GM12865 (cell line): ENCODE measurements around the gene GRID1.

ENCODE experiments used
- DNase-seq: peaks from one replicate; pipeline ENCODE4 v3.0.0; 2010; ENCODE audit warnings: low read depth
- H3K4me3 ChIP-seq: 2 replicates; pipeline ENCODE4 v1.5.1; 2011; ENCODE audit warnings: mild to moderate bottlenecking, low read depth, low read length, control low read depth
- CTCF ChIP-seq: IDR thresholded peaks from 2 replicates; pipeline ENCODE4 v1.5.1; 2011; ENCODE audit warnings: low read length, control low read depth, low read depth, inconsistent platforms; ENCODE audit not compliant: insufficient read depth; ENCODE audit errors: missing control alignments

Gene GRID1

GRCh38 chr10:86221442-86222335 lies 144.9 kb downstream of the GRID1 start:
- no peak overlapping the region for H3K4me3 ChIP-seq
- no peak for DNase-seq
- TF ChIP-seq CTCF, result no peak

GRCh38 chr10:86220626-86221025 lies 146.0 kb downstream of the GRID1 start:
- H3K4me3 ChIP-seq, result no peak overlapping the region
- TF ChIP-seq CTCF, result no peak
- DNase-seq, result no peak

- TF ChIP-seq CTCF, result no peak
- no peak overlapping the region for H3K4me3 ChIP-seq
- no peak for DNase-seq
Observed at GRCh38 chr10:86219271-86219670, 147.3 kb downstream of the GRID1 start.

DNA sequence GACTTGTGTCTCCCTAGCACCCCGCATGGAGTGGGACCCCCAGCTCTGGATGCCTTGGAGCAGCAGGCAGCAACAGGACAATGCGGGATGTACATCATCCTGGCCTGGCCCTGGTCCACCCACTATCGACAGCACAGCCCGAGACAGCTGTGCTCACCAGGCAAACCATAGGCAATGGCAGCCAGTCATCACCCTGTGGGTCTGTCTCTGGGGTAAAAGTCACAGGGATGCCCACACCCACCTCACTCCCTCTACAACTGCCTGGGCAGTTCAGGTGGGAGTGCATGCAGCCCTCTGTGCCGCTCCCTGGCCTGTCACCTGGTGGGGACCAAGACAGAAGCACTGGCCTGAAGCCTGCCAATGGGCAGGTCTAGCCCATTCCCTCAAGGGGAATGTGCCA lies 147.8 kb downstream of the GRID1 start:
- no peak for TF ChIP-seq CTCF
- no peak overlapping the region for H3K4me3 ChIP-seq
- DNase-seq, result no peak

GRCh38 chr10:86218160-86218559 lies 148.4 kb downstream of the GRID1 start:
- TF ChIP-seq CTCF, result no peak
- H3K4me3 ChIP-seq, result no peak overlapping the region
- no peak for DNase-seq

- no peak for DNase-seq
- no peak overlapping the region for H3K4me3 ChIP-seq
- TF ChIP-seq CTCF, result no peak
Observed at GRCh38 chr10:86217371-86218080, 149.1 kb downstream of the GRID1 start.

- DNase-seq, result no peak
- H3K4me3 ChIP-seq, result no peak overlapping the region
- no peak for TF ChIP-seq CTCF
Observed at GRCh38 chr10:86216886-86217285, 149.7 kb downstream of the GRID1 start.
